GM23338 (cell line): Measurements from ENCODE around the gene MEIG1. TPM values are rescaled to one million over a fixed set of nuclear protein-coding genes. Genes with fewer than 3 reads are reported as not detected.

ENCODE experiments used
- ATAC-seq: fragments of 200-7000 bp; cut with Tn5 transposase; 3 replicates; pipeline ENCODE4 v1.9.1; 2020
- DNase-seq: peaks from one replicate; pipeline ENCODE4 v3.0.0-alpha.2; 2015; ENCODE audit warnings: low spot score
- H2AFZ ChIP-seq: fragments of 200-600 bp; sonication (generic); 2 replicates; pipeline ENCODE4 v1.8.0; 2016; ENCODE audit warnings: antibody characterized with exemption, mild to moderate bottlenecking, moderate library complexity
- H3F3A ChIP-seq: fragments of 200-600 bp; sonication (generic); replicated peaks from 2 replicates; pipeline ENCODE4 v1.8.0; 2017; ENCODE audit warnings: antibody characterized with exemption, mixed run types, low read depth
- H3K27ac ChIP-seq: fragments of 200-600 bp; sonication (generic); 2 replicates; pipeline ENCODE4 v1.6.1; 2016; ENCODE audit warnings: low read depth
- H3K27me3 ChIP-seq: fragments of 200-600 bp; sonication (generic); 2 replicates; pipeline ENCODE4 v1.8.0; 2016; ENCODE audit warnings: mild to moderate bottlenecking, mixed run types, moderate library complexity; ENCODE audit not compliant: insufficient read depth
- H3K36me3 ChIP-seq: fragments of 200-600 bp; sonication (generic); 2 replicates; pipeline ENCODE4 v1.8.0; 2016; ENCODE audit warnings: mild to moderate bottlenecking; ENCODE audit not compliant: insufficient read depth
- H3K4me1 ChIP-seq: fragments of 200-600 bp; sonication (generic); 2 replicates; pipeline ENCODE4 v1.8.0; 2016; ENCODE audit warnings: mild to moderate bottlenecking, moderate library complexity; ENCODE audit not compliant: insufficient read depth
- H3K4me2 ChIP-seq: fragments of 200-600 bp; sonication (generic); 2 replicates; pipeline ENCODE4 v1.7.1; 2017; ENCODE audit warnings: mixed run types
- H3K4me3 ChIP-seq: fragments of 200-600 bp; sonication (generic); 2 replicates; pipeline ENCODE4 v1.6.1; 2016; ENCODE audit warnings: mixed run types
- H3K79me2 ChIP-seq: fragments of 200-600 bp; sonication (generic); replicated peaks from 2 replicates; pipeline ENCODE4 v1.8.0; 2017; ENCODE audit warnings: mild to moderate bottlenecking; ENCODE audit not compliant: insufficient read depth
- H3K9me2 ChIP-seq: fragments of 200-600 bp; sonication (generic); 2 replicates; pipeline ENCODE4 v1.8.0; 2017; ENCODE audit not compliant: insufficient read depth
- H4K20me1 ChIP-seq: fragments of 200-600 bp; sonication (generic); replicated peaks from 2 replicates; pipeline ENCODE4 v1.8.0; 2017; ENCODE audit warnings: mild to moderate bottlenecking; ENCODE audit not compliant: insufficient read depth
- H3K27ac Mint-ChIP-seq: 2 replicates; pipeline ENCODE4 v1.8.0; 2020; ENCODE audit warnings: inconsistent platforms, mild to moderate bottlenecking, moderate library complexity, mixed read lengths
- H3K27me3 Mint-ChIP-seq: 3 replicates; pipeline ENCODE4 v1.8.0; 2022; ENCODE audit warnings: low read depth, mild to moderate bottlenecking, moderate library complexity, mixed read lengths, inconsistent platforms; ENCODE audit not compliant: insufficient read depth, poor library complexity
- H3K36me3 Mint-ChIP-seq: 3 replicates; pipeline ENCODE4 v1.8.0; 2021; ENCODE audit warnings: low read depth, mild to moderate bottlenecking, inconsistent platforms, moderate library complexity, mixed read lengths
- H3K4me1 Mint-ChIP-seq: 3 replicates; pipeline ENCODE4 v1.8.0; 2020; ENCODE audit warnings: mild to moderate bottlenecking, inconsistent platforms, mixed read lengths
- H3K4me3 Mint-ChIP-seq: 3 replicates; pipeline ENCODE4 v1.8.0; 2021; ENCODE audit warnings: moderate library complexity, mild to moderate bottlenecking, inconsistent platforms, mixed read lengths
- H3K9me3 Mint-ChIP-seq: 3 replicates; pipeline ENCODE4 v1.8.0; 2020; ENCODE audit warnings: moderate library complexity, mild to moderate bottlenecking, inconsistent platforms, mixed read lengths
- CREB1 ChIP-seq: fragments of 250-450 bp; sonication (Bioruptor Pico); IDR thresholded peaks from 2 replicates; pipeline ENCODE4 v1.5.0; 2020; ENCODE audit warnings: low read depth, mild to moderate bottlenecking, moderate library complexity
- EZH2 ChIP-seq: fragments of 200-600 bp; sonication (generic); IDR thresholded peaks from one replicate; pipeline ENCODE4 v1.8.0; 2017; ENCODE audit warnings: antibody characterized with exemption, mild to moderate bottlenecking, low read depth; ENCODE audit not compliant: unreplicated experiment
- EZH2phosphoT487 ChIP-seq: fragments of 200-600 bp; sonication (generic); IDR thresholded peaks from one replicate; pipeline ENCODE4 v1.8.1; 2018; ENCODE audit warnings: antibody characterized with exemption; ENCODE audit not compliant: unreplicated experiment
- JUNB ChIP-seq: IDR thresholded peaks from one replicate; pipeline ENCODE4 v1.6.1; 2016; ENCODE audit warnings: antibody characterized with exemption; ENCODE audit not compliant: unreplicated experiment
- NANOG ChIP-seq: IDR thresholded peaks from 2 replicates; pipeline ENCODE4 v1.6.1; 2016; ENCODE audit warnings: antibody characterized with exemption, borderline replicate concordance
- POLR2AphosphoS5 ChIP-seq: IDR thresholded peaks from 2 replicates; pipeline ENCODE4 v1.6.1; 2016; ENCODE audit warnings: antibody characterized with exemption, low read depth
- STAT1 ChIP-seq: IDR thresholded peaks from one replicate; pipeline ENCODE4 v1.6.1; 2016; ENCODE audit warnings: antibody characterized with exemption; ENCODE audit not compliant: unreplicated experiment
- ZNF331 ChIP-seq: fragments of 250-450 bp; sonication (Bioruptor Pico); IDR thresholded peaks from 2 replicates; pipeline ENCODE4 v1.5.0; 2020; ENCODE audit warnings: low read depth, mild to moderate bottlenecking, moderate library complexity
- ZNF462 ChIP-seq: fragments of 250-450 bp; sonication (Bioruptor Pico); IDR thresholded peaks from 2 replicates; pipeline ENCODE4 v1.5.0; 2020; ENCODE audit warnings: mild to moderate bottlenecking, moderate library complexity
- polyA plus RNA-seq: library from polyadenylated mRNA; unstranded; fragments of >200 nt; fragmentation: Nextera tagmentation; extraction: Ambion mirVana; gene quantifications from 2 replicates; pipeline ENCODE4 v1.2.1, GENCODE V29; 2016
- total RNA-seq: library from RNA; depleted of rRNA; stranded (reverse); fragments of >200 nt; shearing (Covaris generic); gene quantifications from 2 replicates; pipeline ENCODE4 v1.2.3, GENCODE V29; 2014
- TF ChIP-seq, protein P1 (sequence below): IDR thresholded peaks from one replicate; pipeline ENCODE4 v1.6.1; 2018; ENCODE audit warnings: antibody characterized with exemption; ENCODE audit not compliant: unreplicated experiment
- TF ChIP-seq, protein P2 (sequence below), 2 experiments: fragments of 200-600 bp in 1 of 2; sonication (generic) in 1 of 2; conservative IDR thresholded peaks; 2 replicates each; pipeline versions ENCODE4 v1.5.1 to v1.6.1; 2016 to 2017; ENCODE audit warnings: antibody characterized with exemption in 2 of 2, low read depth in 2 of 2, mild to moderate bottlenecking in 2 of 2, moderate library complexity in 1 of 2
- TF ChIP-seq, protein P3 (sequence below): IDR thresholded peaks from 2 replicates; pipeline ENCODE4 v1.6.1; 2016; ENCODE audit warnings: antibody characterized with exemption

Gene MEIG1
- total and polyA plus RNA-seq, 2 experiments from 2014 or later = 1.2 TPM; not detected in 1

DNA sequence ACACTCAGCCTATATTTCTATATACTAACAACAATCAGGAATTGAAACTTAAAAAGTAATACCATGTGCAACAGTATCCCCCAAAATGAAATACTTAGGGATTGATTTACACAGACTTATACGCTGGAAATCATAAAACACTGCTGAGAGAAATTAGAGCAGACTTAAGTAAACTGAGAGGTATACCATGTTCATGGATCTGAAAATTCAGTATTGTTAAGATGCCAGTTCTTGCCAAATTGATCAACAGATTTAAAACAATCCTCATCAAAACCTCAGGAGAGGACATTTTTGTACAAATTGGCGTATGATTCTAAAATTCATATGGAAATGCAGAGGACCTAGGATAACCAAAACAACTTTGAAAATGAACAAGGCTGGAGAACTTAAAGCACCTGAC is 42.6 kb upstream of the MEIG1 start:
- Histone ChIP-seq H3K27ac (no peak overlapping the region), H3K9me2 (no peaks in the 10 kb centered on the region), H3K4me1 (no peaks in the 10 kb centered on the region), H3F3A (no peaks in the 10 kb centered on the region), H3K36me3 (peaks cover 16% of the 10 kb centered on the region), H4K20me1 (no peaks in the 10 kb centered on the region), H3K27me3 (no peaks in the 10 kb centered on the region), H3K79me2 (no peaks in the 10 kb centered on the region), H3K4me2 (no peak overlapping the region), H3K4me3 (no peak overlapping the region), H2AFZ (no peak overlapping the region)
- Mint-ChIP-seq H3K9me3 (peaks cover 52% of the 10 kb centered on the region; the same call in 2 of the 3 replicates), H3K27ac (no peak overlapping the region), H3K4me1 (peaks cover 1% of the 10 kb centered on the region; the same call in 1 of the 3 replicates), H3K4me3 (no peak overlapping the region), H3K27me3 (no peaks in the 10 kb centered on the region), H3K36me3 (peaks cover 94% of the 10 kb centered on the region)
- ATAC-seq (no peak), DNase-seq (no peak)
- TF ChIP-seq EZH2phosphoT487 = no peak
- TF ChIP-seq NANOG = no peak
- no peak for TF ChIP-seq JUNB
- no peak for TF ChIP-seq STAT1
- no peak for TF ChIP-seq ZNF331 (CRISPR knock-in tag)
- TF ChIP-seq, protein P1, sequence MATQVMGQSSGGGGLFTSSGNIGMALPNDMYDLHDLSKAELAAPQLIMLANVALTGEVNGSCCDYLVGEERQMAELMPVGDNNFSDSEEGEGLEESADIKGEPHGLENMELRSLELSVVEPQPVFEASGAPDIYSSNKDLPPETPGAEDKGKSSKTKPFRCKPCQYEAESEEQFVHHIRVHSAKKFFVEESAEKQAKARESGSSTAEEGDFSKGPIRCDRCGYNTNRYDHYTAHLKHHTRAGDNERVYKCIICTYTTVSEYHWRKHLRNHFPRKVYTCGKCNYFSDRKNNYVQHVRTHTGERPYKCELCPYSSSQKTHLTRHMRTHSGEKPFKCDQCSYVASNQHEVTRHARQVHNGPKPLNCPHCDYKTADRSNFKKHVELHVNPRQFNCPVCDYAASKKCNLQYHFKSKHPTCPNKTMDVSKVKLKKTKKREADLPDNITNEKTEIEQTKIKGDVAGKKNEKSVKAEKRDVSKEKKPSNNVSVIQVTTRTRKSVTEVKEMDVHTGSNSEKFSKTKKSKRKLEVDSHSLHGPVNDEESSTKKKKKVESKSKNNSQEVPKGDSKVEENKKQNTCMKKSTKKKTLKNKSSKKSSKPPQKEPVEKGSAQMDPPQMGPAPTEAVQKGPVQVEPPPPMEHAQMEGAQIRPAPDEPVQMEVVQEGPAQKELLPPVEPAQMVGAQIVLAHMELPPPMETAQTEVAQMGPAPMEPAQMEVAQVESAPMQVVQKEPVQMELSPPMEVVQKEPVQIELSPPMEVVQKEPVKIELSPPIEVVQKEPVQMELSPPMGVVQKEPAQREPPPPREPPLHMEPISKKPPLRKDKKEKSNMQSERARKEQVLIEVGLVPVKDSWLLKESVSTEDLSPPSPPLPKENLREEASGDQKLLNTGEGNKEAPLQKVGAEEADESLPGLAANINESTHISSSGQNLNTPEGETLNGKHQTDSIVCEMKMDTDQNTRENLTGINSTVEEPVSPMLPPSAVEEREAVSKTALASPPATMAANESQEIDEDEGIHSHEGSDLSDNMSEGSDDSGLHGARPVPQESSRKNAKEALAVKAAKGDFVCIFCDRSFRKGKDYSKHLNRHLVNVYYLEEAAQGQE = no peak
- TF ChIP-seq ZNF462 = no peak
- TF ChIP-seq EZH2 = no peak
- TF ChIP-seq, protein P2, sequence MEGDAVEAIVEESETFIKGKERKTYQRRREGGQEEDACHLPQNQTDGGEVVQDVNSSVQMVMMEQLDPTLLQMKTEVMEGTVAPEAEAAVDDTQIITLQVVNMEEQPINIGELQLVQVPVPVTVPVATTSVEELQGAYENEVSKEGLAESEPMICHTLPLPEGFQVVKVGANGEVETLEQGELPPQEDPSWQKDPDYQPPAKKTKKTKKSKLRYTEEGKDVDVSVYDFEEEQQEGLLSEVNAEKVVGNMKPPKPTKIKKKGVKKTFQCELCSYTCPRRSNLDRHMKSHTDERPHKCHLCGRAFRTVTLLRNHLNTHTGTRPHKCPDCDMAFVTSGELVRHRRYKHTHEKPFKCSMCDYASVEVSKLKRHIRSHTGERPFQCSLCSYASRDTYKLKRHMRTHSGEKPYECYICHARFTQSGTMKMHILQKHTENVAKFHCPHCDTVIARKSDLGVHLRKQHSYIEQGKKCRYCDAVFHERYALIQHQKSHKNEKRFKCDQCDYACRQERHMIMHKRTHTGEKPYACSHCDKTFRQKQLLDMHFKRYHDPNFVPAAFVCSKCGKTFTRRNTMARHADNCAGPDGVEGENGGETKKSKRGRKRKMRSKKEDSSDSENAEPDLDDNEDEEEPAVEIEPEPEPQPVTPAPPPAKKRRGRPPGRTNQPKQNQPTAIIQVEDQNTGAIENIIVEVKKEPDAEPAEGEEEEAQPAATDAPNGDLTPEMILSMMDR (conservative IDR thresholded peaks at IDR 0.05; ENCODE audit: low read depth in 2 of 2) = no peak
- no peak for TF ChIP-seq POLR2AphosphoS5
- TF ChIP-seq, protein P3, sequence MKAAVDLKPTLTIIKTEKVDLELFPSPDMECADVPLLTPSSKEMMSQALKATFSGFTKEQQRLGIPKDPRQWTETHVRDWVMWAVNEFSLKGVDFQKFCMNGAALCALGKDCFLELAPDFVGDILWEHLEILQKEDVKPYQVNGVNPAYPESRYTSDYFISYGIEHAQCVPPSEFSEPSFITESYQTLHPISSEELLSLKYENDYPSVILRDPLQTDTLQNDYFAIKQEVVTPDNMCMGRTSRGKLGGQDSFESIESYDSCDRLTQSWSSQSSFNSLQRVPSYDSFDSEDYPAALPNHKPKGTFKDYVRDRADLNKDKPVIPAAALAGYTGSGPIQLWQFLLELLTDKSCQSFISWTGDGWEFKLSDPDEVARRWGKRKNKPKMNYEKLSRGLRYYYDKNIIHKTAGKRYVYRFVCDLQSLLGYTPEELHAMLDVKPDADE = no peak
- no peak for TF ChIP-seq CREB1 (CRISPR knock-in tag)
